KBM-7 (cell line): Measurements from ENCODE around the gene BCL2L1.
"Not testable (repeated sequence)": the region's sequence is repeated elsewhere in the genome, so short reads cannot be mapped to it uniquely, and the experiment has no call there.

Experiments used
- DNase-seq: peaks from one replicate; pipeline ENCODE4 v3.0.0-alpha.2; 2015
- in situ Hi-C: fragments of 300-500 bp; cut with MboI; formaldehyde crosslinking; loops from 2 replicates; pipeline ENCODE4 v1.14.3; 2020; ENCODE audit warnings: low sequenced_read_pairs, low pct_unique_long_range_greater_than_20kb, mixed read lengths

Gene BCL2L1

DNA sequence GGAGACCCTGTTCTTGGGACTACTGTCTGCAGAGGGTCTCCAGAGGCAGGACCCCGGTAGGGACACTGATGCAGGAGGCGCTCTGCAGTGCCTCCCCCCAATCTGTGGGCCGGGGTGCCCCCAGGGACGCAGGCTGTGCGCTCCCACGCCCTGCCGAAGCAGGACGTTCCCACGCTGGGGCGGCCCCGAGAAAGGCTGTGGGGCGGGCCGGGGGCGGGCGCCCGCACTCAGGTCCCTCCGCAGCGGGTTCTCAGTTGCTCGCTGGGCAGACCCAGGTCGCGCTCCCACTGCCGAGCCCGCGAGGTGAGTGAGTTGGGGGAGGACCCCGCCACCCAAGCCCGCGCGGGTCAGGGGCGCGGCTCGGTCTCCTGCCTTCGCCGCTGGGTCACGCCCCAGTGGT is 85.0 kb downstream of the BCL2L1 start, which contains the start of gene COX4I2:
COX4I2 (plus strand) TSS at position 253 of the 400 bp plus-strand sequence. CDS start 1,106 bp downstream, outside the sequence.
- in situ Hi-C loops, result no loop called here
- no peak for DNase-seq

- no peak for DNase-seq
- in situ Hi-C loops, result no loop called here
Measured at GRCh38 chr20:31633339-31633914, 89.2 kb downstream of the BCL2L1 start.

- in situ Hi-C loops, result no loop called here
- no peak for DNase-seq
Measured at GRCh38 chr20:31632548-31633338, 89.9 kb downstream of the BCL2L1 start.

DNA sequence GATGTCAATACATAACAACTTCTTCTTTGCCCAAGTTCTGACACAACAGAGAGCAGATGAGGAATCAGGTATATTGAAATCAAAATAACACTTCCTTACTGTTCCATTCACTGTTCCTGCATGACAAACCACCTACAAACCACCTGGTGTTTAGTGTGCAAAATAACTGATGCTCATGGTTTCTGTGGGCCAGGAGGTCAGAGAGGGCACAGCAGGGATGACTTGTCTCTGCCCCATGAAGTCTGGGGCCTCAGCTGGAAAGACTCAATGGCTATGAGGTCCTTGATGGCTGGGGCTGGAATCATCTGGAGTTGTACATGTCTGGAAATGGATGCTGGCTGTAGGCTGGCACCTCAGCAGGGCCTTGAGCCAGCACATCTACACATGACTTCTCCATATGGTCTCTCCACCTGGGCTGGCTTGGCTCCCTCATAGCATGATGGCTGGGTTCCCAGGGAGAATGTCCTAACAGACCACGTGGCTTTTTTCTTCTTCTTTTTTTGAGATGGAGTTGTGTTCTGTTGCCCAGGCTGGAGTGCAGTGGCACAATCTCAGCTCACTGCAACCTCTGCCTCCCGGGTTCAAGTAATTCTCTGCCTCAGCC is 92.4 kb downstream of the BCL2L1 start:
- DNase-seq, result no peak
- in situ Hi-C loops, result no loop called here

DNA sequence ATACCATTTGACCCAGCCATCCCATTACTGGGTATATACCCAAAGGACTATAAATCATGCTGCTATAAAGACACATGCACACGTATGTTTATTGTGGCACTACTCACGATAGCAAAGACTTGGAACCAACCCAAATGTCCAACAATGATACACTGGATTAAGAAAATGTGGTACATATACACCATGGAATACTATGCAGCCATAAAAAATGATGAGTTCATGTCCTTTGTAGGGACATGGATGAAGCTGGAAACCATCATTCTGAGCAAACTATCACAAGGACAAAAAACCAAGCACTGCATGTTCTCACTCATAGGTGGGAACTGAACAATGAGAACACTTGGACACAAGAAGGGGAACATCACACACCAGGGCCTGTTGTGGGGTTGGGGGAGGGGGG is 94.6 kb downstream of the BCL2L1 start:
- in situ Hi-C loops, DNase-seq: not testable (repeated sequence)

GRCh38 chr20:31626534-31626933 is 96.1 kb downstream of the BCL2L1 start:
- in situ Hi-C loops, DNase-seq: not testable (repeated sequence)

- DNase-seq, in situ Hi-C loops: not testable (repeated sequence)
Measured at GRCh38 chr20:31623123-31623505, 99.6 kb downstream of the BCL2L1 start.

DNA sequence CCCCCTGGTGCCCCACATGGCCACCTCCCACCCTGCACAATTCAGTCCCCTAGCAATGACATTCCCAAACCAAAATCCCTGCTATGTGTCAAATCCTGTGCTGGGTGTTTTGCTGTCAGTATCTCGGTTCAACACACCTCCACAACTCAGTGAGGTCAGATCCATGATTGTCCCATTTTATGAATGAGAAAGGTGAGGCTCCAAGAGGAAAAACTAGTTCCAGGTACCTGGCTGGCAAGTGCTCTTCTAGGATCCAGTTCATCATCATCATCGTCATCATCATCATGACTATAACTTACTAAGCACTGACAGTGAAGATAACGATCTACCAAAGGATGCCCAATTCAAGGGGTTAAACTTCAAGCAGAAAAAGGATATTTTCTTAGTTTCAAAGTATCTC is 102.4 kb downstream of the BCL2L1 start:
- DNase-seq, result no peak
- in situ Hi-C loops, result no loop called here

DNA sequence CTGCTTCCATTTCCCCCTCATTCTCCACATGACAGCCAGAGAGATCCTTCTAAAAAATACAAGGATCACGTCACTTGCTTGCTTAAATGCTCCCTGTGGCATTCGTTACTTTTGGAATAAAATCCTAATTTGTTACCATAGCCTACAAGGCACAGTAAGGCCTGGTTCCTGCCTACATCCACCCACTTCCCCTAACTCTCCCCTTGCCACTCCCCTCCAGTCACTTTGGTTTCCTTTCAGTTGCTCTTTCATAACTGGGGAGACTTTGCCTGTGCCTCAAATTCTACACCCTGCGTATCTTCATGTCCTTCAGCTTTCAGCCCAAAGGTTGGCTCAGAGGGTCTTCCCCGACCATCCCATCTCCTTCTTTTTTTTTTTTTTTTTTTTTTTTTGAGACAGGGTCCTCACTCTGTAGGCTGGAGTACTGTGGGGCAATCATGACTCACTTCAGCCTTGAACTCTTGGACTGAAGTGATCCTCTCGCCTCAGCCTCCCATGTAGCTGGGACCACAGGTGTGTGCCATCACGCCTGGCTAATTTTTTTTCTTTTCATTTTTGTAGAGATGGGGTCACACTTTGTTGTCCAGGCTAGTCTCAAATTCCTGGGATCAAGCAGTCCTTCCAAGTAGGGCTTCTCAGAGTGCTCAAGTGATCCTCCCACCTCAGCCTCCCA is 105.1 kb downstream of the BCL2L1 start:
- DNase-seq, result peak; percentile 54
- in situ Hi-C loops, result loop anchor here (10.0 kb wide), 1 partner anchor 53 kb away; no protein-coding TSS in a partner anchor

- in situ Hi-C loops, result loop anchor here (10.0 kb wide), 1 partner anchor 51 kb away; no protein-coding TSS in a partner anchor
Measured at GRCh38 chr20:31615416-31615815, 107.3 kb downstream of the BCL2L1 start.

More at GRCh38 chr20:31615416-31615815, 107.3 kb downstream of the BCL2L1 start:
- no peak for DNase-seq
